ENCODE measurements around the gene MYO3B. TPM values are rescaled to one million over a fixed set of nuclear protein-coding genes. Genes with fewer than 3 reads are reported as not detected.

The MYO3B gene
- total and polyA plus RNA-seq, 2 of the 8 experiments (the other 6 are each of a cell fraction or from before 2014, with no cell fraction given) = 0.17 to 0.19 TPM

- TF ChIP-seq, protein P1, sequence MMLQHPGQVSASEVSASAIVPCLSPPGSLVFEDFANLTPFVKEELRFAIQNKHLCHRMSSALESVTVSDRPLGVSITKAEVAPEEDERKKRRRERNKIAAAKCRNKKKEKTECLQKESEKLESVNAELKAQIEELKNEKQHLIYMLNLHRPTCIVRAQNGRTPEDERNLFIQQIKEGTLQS (IDR thresholded peaks at IDR 0.05; ENCODE audit: insufficient read depth, low read depth, low read length) = no peak
- TF ChIP-seq NRF1 (IDR thresholded peaks at IDR 0.05; ENCODE audit: low read depth, low read length) (no peak), CREB1 (IDR thresholded peaks at IDR 0.05) (no peak), CHD2 (IDR thresholded peaks at IDR 0.05; ENCODE audit: low read length) (no peak), TBP (IDR thresholded peaks at IDR 0.05; ENCODE audit: low read depth, low read length) (no peak), NANOG (IDR thresholded peaks at IDR 0.05; ENCODE audit: insufficient read depth, low read depth, low read length, poor library complexity, severe bottlenecking) (no peak), KDM4A (IDR thresholded peaks at IDR 0.05; ENCODE audit: low read depth, low read length, severe bottlenecking) (no peak), GTF2F1 (IDR thresholded peaks at IDR 0.05; ENCODE audit: borderline replicate concordance, low read depth, low read length) (no peak)
These were observed 279.8 kb downstream of the MYO3B start (continued) for GRCh38 chr2:170457742-170458141.
